ENCODE data around the gene PRPF19. TPM values are rescaled to one million over a fixed set of nuclear protein-coding genes. Genes with fewer than 3 reads are reported as not detected.
A peak's percentile ranks its signal among the peaks of the same experiment; 100 is the strongest.

The PRPF19 gene
- total RNA-seq, 1 donor from 2014 or later = 34.5 TPM

GRCh38 chr11:60945295-60945667, 38.9 kb upstream of the PRPF19 start:
- DNase-seq (ENCODE audit: low spot score) = no peak
- Mint-ChIP-seq H3K27ac (no peak overlapping the region), H3K27me3 (ENCODE audit: insufficient read depth, low read depth) (peaks cover 13% of the 10 kb centered on the region), H3K36me3 (no peaks in the 10 kb centered on the region), H3K9me3 (no peaks in the 10 kb centered on the region), H3K4me1 (peaks cover 28% of the 10 kb centered on the region), H3K4me3 (no peak overlapping the region)
- Histone ChIP-seq H3K4me2 (no peak overlapping the region), H4K20me1 (ENCODE audit: low read depth) (no peaks in the 10 kb centered on the region), H3K4me1 (peaks cover 13% of the 10 kb centered on the region), H3F3A (ENCODE audit: low read depth) (peaks cover 5% of the 10 kb centered on the region), H3K79me2 (ENCODE audit: low read depth) (no peaks in the 10 kb centered on the region), H3K9me3 (ENCODE audit: low read depth) (no peaks in the 10 kb centered on the region), H3K27ac (no peak overlapping the region), H3K27me3 (peaks cover 17% of the 10 kb centered on the region), H2AFZ (replicated peaks) (no peak overlapping the region), H3K4me3 (no peak overlapping the region), H3K9ac (no peak overlapping the region), H3K36me3 (no peaks in the 10 kb centered on the region)
- TF ChIP-seq EZH2 (IDR thresholded peaks at IDR 0.05) (no peak), EZH2phosphoT487 (IDR thresholded peaks at IDR 0.05) (no peak)
- TF ChIP-seq, protein P1, sequence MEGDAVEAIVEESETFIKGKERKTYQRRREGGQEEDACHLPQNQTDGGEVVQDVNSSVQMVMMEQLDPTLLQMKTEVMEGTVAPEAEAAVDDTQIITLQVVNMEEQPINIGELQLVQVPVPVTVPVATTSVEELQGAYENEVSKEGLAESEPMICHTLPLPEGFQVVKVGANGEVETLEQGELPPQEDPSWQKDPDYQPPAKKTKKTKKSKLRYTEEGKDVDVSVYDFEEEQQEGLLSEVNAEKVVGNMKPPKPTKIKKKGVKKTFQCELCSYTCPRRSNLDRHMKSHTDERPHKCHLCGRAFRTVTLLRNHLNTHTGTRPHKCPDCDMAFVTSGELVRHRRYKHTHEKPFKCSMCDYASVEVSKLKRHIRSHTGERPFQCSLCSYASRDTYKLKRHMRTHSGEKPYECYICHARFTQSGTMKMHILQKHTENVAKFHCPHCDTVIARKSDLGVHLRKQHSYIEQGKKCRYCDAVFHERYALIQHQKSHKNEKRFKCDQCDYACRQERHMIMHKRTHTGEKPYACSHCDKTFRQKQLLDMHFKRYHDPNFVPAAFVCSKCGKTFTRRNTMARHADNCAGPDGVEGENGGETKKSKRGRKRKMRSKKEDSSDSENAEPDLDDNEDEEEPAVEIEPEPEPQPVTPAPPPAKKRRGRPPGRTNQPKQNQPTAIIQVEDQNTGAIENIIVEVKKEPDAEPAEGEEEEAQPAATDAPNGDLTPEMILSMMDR (IDR thresholded peaks at IDR 0.05) = no peak

GRCh38 chr11:60944490-60945294, 38.3 kb upstream of the PRPF19 start:
- Histone ChIP-seq H4K20me1 (ENCODE audit: low read depth) (no peaks in the 10 kb centered on the region), H3K4me3 (no peak overlapping the region)
- H3K36me3 Mint-ChIP-seq = no peaks in the 10 kb centered on the region

DNA sequence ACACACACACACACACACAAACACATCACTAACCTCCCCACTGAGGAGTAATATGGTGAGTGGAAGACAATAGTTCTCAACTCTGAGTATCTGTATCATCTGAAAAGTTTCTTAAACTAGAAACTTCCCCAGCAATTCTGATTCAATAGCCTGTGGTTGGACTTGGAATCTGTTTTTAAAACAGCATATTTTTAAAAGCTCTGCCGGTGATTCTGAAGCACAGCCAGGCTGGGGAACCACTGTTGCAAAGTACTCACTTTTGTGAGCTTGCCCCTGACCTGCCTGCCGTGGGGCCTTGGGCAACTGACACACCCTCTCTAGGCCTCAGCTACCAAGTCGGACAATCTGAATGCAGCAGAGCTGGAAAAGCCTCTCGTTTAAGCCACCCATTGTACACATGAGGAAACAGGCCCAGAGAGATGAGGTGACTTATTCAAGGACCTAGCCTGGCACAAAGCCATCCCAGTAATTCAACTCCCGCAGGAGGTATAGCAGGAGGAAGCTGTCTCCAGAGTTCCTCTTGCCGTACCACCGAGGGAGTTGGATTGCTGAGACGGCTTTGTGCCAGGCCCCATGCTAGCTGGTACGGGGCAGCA, 36.7 kb upstream of the PRPF19 start:
- Histone ChIP-seq H3K4me2 (no peak overlapping the region), H3K9ac (no peak overlapping the region), H3F3A (ENCODE audit: low read depth) (no peaks in the 10 kb centered on the region), H3K9me3 (ENCODE audit: low read depth) (no peaks in the 10 kb centered on the region), H3K27me3 (no peaks in the 10 kb centered on the region), H3K36me3 (no peaks in the 10 kb centered on the region), H3K79me2 (ENCODE audit: low read depth) (no peaks in the 10 kb centered on the region), H2AFZ (replicated peaks) (no peak overlapping the region), H4K20me1 (ENCODE audit: low read depth) (no peaks in the 10 kb centered on the region), H3K4me1 (peaks cover 7% of the 10 kb centered on the region), H3K4me3 (no peak overlapping the region), H3K27ac (no peak overlapping the region)
- no peak for DNase-seq (ENCODE audit: low spot score)
- no peak overlapping the region for H3K4me3 Mint-ChIP-seq
- no peaks in the 10 kb centered on the region for H3K9me3 Mint-ChIP-seq
- no peak for TF ChIP-seq EZH2phosphoT487 (IDR thresholded peaks at IDR 0.05)
- H3K36me3 Mint-ChIP-seq = no peaks in the 10 kb centered on the region
- H3K4me1 Mint-ChIP-seq = peaks cover 22% of the 10 kb centered on the region
- peaks cover 9% of the 10 kb centered on the region for H3K27me3 Mint-ChIP-seq (ENCODE audit: insufficient read depth, low read depth)
- H3K27ac Mint-ChIP-seq = peak overlapping the region; percentile 60

More at GRCh38 chr11:60944490-60945294, 38.3 kb upstream of the PRPF19 start:
- H3K4me3 Mint-ChIP-seq = no peak overlapping the region
- Histone ChIP-seq H3K4me1 (peaks cover 13% of the 10 kb centered on the region), H2AFZ (replicated peaks) (no peak overlapping the region), H3K9ac (no peak overlapping the region), H3K27me3 (peaks cover 11% of the 10 kb centered on the region), H3K4me2 (no peak overlapping the region), H3F3A (ENCODE audit: low read depth) (no peaks in the 10 kb centered on the region), H3K27ac (no peak overlapping the region), H3K79me2 (ENCODE audit: low read depth) (no peaks in the 10 kb centered on the region), H3K36me3 (no peaks in the 10 kb centered on the region), H3K9me3 (ENCODE audit: low read depth) (no peaks in the 10 kb centered on the region)
- H3K9me3 Mint-ChIP-seq = no peaks in the 10 kb centered on the region
- DNase-seq (ENCODE audit: low spot score) = no peak
- TF ChIP-seq, protein P1 (IDR thresholded peaks at IDR 0.05) = peak; percentile 34
- TF ChIP-seq EZH2 (IDR thresholded peaks at IDR 0.05) = no peak
- peak overlapping the region; percentile 82 for H3K27ac Mint-ChIP-seq
- peaks cover 10% of the 10 kb centered on the region for H3K27me3 Mint-ChIP-seq (ENCODE audit: insufficient read depth, low read depth)
- H3K4me1 Mint-ChIP-seq = peaks cover 28% of the 10 kb centered on the region

DNA sequence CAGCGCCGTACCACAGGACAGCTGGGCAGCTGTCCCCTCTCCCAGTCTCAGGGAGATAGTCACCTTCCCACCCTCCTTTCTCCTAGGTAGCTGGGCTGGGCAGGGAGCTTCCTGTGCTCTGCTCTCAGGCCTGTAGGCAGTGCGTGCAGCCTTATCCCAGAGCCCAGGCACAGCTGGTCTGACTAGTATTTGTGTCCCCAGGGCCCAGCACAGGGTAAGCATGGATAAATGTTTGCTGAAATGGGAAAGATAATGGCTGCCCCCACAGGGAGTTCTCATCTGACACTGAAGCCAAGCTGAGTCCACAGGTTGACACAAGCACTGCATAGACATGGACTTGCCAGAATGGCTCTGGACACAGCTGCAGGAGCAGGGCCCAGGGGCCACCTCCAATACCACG, 35.8 kb upstream of the PRPF19 start:
- Mint-ChIP-seq H3K27ac (no peak overlapping the region), H3K36me3 (peaks cover under 1% of the 10 kb centered on the region), H3K4me1 (peaks cover 16% of the 10 kb centered on the region), H3K4me3 (no peak overlapping the region), H3K27me3 (ENCODE audit: insufficient read depth, low read depth) (peaks cover 7% of the 10 kb centered on the region), H3K9me3 (no peaks in the 10 kb centered on the region)
- no peak for DNase-seq (ENCODE audit: low spot score)
- TF ChIP-seq EZH2phosphoT487 (IDR thresholded peaks at IDR 0.05) (no peak), EZH2 (IDR thresholded peaks at IDR 0.05) (no peak)
- TF ChIP-seq, protein P1 (IDR thresholded peaks at IDR 0.05) = no peak
- Histone ChIP-seq H3K4me3 (no peak overlapping the region), H3K27ac (no peak overlapping the region), H4K20me1 (ENCODE audit: low read depth) (no peaks in the 10 kb centered on the region), H3K79me2 (ENCODE audit: low read depth) (no peaks in the 10 kb centered on the region), H3F3A (ENCODE audit: low read depth) (no peaks in the 10 kb centered on the region), H3K27me3 (no peaks in the 10 kb centered on the region), H3K4me2 (no peak overlapping the region), H2AFZ (replicated peaks) (no peak overlapping the region), H3K4me1 (no peaks in the 10 kb centered on the region), H3K9me3 (ENCODE audit: low read depth) (no peaks in the 10 kb centered on the region), H3K36me3 (no peaks in the 10 kb centered on the region), H3K9ac (no peak overlapping the region)

All from neural progenitor cell (in vitro differentiated cells).